Testis (tissue), 3 donors: ENCODE data around the gene MAP7. TPM values are rescaled to one million over a fixed set of nuclear protein-coding genes. Genes with fewer than 3 reads are reported as not detected.

Experiments used
- DNase-seq: peaks from one replicate; pipeline ENCODE4 v3.0.0-alpha.2; 2019
- H3K27ac ChIP-seq, 2 donors: fragments of 200-600 bp; sonication (generic); one replicate each; pipeline ENCODE4 v1.5.1; 2019
- H3K27me3 ChIP-seq: fragments of 200-600 bp; sonication (generic); one replicate; pipeline ENCODE4 v1.5.1; 2019
- H3K36me3 ChIP-seq: fragments of 200-600 bp; sonication (generic); one replicate; pipeline ENCODE4 v1.5.1; 2017; ENCODE audit warnings: low read depth; ENCODE audit errors: missing control alignments
- H3K4me1 ChIP-seq: fragments of 200-600 bp; sonication (generic); one replicate; pipeline ENCODE4 v1.5.1; 2019
- H3K4me3 ChIP-seq, 2 donors: fragments of 200-600 bp; sonication (generic); one replicate each; pipeline ENCODE4 v1.5.1; 2017 to 2019
- H3K9me3 ChIP-seq: fragments of 200-600 bp; sonication (generic); one replicate; pipeline ENCODE4 v1.5.1; 2017
- CTCF ChIP-seq, 3 experiments: fragments of 450-650 bp in 2 of 3; fragments of 200-600 bp in 1 of 3; sonication (generic) in 1 of 3; IDR thresholded peaks; one replicate each; pipeline ENCODE4 v1.5.1; 2016 to 2019; ENCODE audit warnings: antibody characterized with exemption in 3 of 3, mild to moderate bottlenecking in 2 of 3, moderate library complexity in 1 of 3
- POLR2A ChIP-seq: fragments of 450-650 bp; IDR thresholded peaks from one replicate; pipeline ENCODE4 v1.6.1; 2017; ENCODE audit warnings: antibody characterized with exemption, mild to moderate bottlenecking, moderate library complexity
- WGBS, 2 donors: methylation state at CpG; one replicate each; pipeline ENCODE4 v1.1.5; 2018; 5-methylcytosine and 5-hydroxymethylcytosine counted together
- intact Hi-C: fragments of 100-400 bp; cut with DNase I; formaldehyde crosslinking; loops from one replicate; pipeline ENCODE4 v1.15.1; 2023; ENCODE audit warnings: low total_unique reads
- polyA plus RNA-seq: library from polyadenylated mRNA; stranded (reverse); fragments of 350-450 nt; fragmentation: Illumina TruSeq; extraction: RNeasy Lipid Tissue Mini Kit (QIAGEN cat#74804); gene quantifications from one replicate; pipeline ENCODE4 v1.2.3, GENCODE V29; 2014; ENCODE audit warnings: low read depth, low replicate concordance; ENCODE audit not compliant: insufficient read depth
- total RNA-seq, 2 donors: library from RNA; depleted of rRNA; stranded (reverse); fragments of >200 nt; gene quantifications; one replicate each; pipeline ENCODE4 v1.2.3, GENCODE V29; 2016

MAP7 gene
- total and polyA plus RNA-seq, 3 donors from 2014 or later: 38.5 to 61.4 (median 48.7) TPM

GRCh38 chr6:136521911-136522310 is 28.3 kb downstream of the MAP7 start:
- Histone ChIP-seq H3K9me3 (no peaks in the 10 kb centered on the region), H3K27me3 (no peaks in the 10 kb centered on the region), H3K36me3 (no peaks in the 10 kb centered on the region), H3K4me1 (peaks cover 9% of the 10 kb centered on the region), H3K4me3 (no peak overlapping the region), H3K27ac (no peak overlapping the region)
- no peak for DNase-seq
- no peak for TF ChIP-seq CTCF (IDR thresholded peaks at IDR 0.05)
- 93 to 95% methylated on average over 4 of the region's 4 CpGs for WGBS, 2 donors
- intact Hi-C loops: no loop called here

- no peak for TF ChIP-seq CTCF (IDR thresholded peaks at IDR 0.05)
- no peak for TF ChIP-seq POLR2A
- Histone ChIP-seq H3K27me3 (no peaks in the 10 kb centered on the region), H3K9me3 (no peaks in the 10 kb centered on the region), H3K4me3 (no peak overlapping the region), H3K4me1 (peaks cover 4% of the 10 kb centered on the region), H3K27ac (no peak overlapping the region), H3K36me3 (no peaks in the 10 kb centered on the region)
- DNase-seq: no peak
- intact Hi-C loops: no loop called here
- WGBS, 2 donors: 92% methylated on average over 2 of the region's 2 CpGs
Observed at GRCh38 chr6:136521427-136521826, 28.8 kb downstream of the MAP7 start.

GRCh38 chr6:136520517-136520916 is 29.7 kb downstream of the MAP7 start:
- intact Hi-C loops: no loop called here
- TF ChIP-seq POLR2A (no peak), CTCF (IDR thresholded peaks at IDR 0.05) (no peak)
- Histone ChIP-seq H3K4me1 (no peaks in the 10 kb centered on the region), H3K4me3 (no peak overlapping the region), H3K27me3 (no peaks in the 10 kb centered on the region), H3K27ac (no peak overlapping the region), H3K9me3 (no peaks in the 10 kb centered on the region), H3K36me3 (no peaks in the 10 kb centered on the region)
- no peak for DNase-seq
- 91 to 93% methylated on average over 3 of the region's 3 CpGs for WGBS, 2 donors

- WGBS, 2 donors: 84 to 89% methylated on average over 3 of the region's 3 CpGs
- Histone ChIP-seq H3K4me1 (no peaks in the 10 kb centered on the region), H3K9me3 (no peaks in the 10 kb centered on the region), H3K27me3 (no peaks in the 10 kb centered on the region), H3K36me3 (no peaks in the 10 kb centered on the region), H3K27ac (no peak overlapping the region), H3K4me3 (no peak overlapping the region)
- DNase-seq: no peak
- intact Hi-C loops: no loop called here
- TF ChIP-seq POLR2A (no peak), CTCF (IDR thresholded peaks at IDR 0.05) (no peak)
Observed at GRCh38 chr6:136517582-136517981, 32.6 kb downstream of the MAP7 start.

- H3K27ac ChIP-seq: no peak overlapping the region
- no peak for DNase-seq
- intact Hi-C loops: no loop called here
- no peak for TF ChIP-seq POLR2A
- TF ChIP-seq CTCF (IDR thresholded peaks at IDR 0.05): no peak
- no peaks in the 10 kb centered on the region for H3K9me3 ChIP-seq
- H3K4me3 ChIP-seq: no peak overlapping the region
- peaks cover under 1% of the 10 kb centered on the region for H3K4me1 ChIP-seq
- H3K27me3 ChIP-seq: no peaks in the 10 kb centered on the region
- H3K36me3 ChIP-seq: no peaks in the 10 kb centered on the region
Observed at GRCh38 chr6:136517002-136517401, 33.2 kb downstream of the MAP7 start.
